ENCODE data around the gene THAP4.
"Not testable (repeated sequence)": the region's sequence is repeated elsewhere in the genome, so short reads cannot be mapped to it uniquely, and the experiment has no call there.

THAP4 gene

GRCh38 chr2:241571821-241572620 lies 64.9 kb downstream of the THAP4 start:
- TF ChIP-seq, protein P1, sequence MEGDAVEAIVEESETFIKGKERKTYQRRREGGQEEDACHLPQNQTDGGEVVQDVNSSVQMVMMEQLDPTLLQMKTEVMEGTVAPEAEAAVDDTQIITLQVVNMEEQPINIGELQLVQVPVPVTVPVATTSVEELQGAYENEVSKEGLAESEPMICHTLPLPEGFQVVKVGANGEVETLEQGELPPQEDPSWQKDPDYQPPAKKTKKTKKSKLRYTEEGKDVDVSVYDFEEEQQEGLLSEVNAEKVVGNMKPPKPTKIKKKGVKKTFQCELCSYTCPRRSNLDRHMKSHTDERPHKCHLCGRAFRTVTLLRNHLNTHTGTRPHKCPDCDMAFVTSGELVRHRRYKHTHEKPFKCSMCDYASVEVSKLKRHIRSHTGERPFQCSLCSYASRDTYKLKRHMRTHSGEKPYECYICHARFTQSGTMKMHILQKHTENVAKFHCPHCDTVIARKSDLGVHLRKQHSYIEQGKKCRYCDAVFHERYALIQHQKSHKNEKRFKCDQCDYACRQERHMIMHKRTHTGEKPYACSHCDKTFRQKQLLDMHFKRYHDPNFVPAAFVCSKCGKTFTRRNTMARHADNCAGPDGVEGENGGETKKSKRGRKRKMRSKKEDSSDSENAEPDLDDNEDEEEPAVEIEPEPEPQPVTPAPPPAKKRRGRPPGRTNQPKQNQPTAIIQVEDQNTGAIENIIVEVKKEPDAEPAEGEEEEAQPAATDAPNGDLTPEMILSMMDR (IDR thresholded peaks at IDR 0.05; ENCODE audit: insufficient read depth, low read depth, low read length, missing control alignments) = no peak
- no peak overlapping the region for H3K4me3 ChIP-seq (ENCODE audit: low read depth, low read length)
- DNase-seq (ENCODE audit: low read depth) = no peak

DNA sequence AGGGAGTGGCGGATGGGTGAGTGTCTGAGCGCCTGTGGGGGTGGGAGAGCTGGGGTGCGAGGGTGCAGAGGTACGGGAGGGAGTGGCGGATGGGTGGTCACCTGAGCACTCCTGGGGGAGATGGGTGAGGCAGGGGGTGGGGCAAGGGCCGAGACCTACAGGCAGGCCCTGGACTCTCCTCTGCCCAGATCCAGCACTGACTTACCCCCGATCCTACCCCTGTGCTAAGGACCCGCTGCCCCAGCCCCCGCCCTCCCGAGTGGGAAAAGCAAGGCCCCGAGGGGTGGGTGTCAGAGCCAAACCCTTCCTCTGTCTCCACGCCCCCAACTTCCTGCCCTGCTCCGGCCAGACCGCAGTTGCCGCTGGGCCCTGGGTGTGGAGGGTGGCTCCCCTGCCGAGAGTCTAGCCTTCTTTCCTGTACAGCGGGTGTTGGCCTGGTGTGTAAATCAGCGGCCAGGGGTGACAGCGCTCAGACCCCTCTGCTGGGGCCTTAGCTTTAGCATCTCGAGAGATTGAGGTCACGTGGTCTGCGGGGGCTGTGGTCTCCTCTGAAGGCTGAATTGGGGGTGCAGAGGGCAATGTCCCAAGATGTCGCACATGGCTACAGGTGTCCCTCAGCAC lies 65.9 kb downstream of the THAP4 start:
- H3K4me3 ChIP-seq (ENCODE audit: low read depth, low read length) = no peak overlapping the region
- TF ChIP-seq, protein P1 (IDR thresholded peaks at IDR 0.05; ENCODE audit: insufficient read depth, low read depth, low read length, missing control alignments) = no peak
- no peak for DNase-seq (ENCODE audit: low read depth)

GRCh38 chr2:241569831-241570281 lies 67.1 kb downstream of the THAP4 start:
- no peak overlapping the region for H3K4me3 ChIP-seq (ENCODE audit: low read depth, low read length)
- TF ChIP-seq, protein P1 (IDR thresholded peaks at IDR 0.05; ENCODE audit: insufficient read depth, low read depth, low read length, missing control alignments) = no peak
- no peak for DNase-seq (ENCODE audit: low read depth)

DNA sequence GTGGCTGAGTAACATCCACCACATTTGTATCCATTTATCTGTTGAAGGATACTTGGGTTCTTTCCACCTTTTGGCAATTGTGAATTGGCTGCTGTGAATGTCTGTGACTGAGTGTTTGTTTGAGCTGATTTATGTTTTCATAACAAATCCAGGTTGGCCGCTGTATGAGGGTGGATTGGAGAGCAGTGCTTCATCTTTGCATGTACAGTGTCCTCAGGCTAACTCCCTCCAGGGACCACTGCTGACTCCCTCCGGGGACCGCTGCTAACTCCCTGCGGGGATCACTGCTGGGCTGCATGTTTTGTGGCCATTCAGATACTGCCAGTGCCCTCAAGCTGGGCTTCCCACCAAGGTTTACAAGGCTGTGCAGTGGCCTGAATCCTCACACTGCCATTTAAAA lies 68.2 kb downstream of the THAP4 start:
- TF ChIP-seq, protein P1 (IDR thresholded peaks at IDR 0.05; ENCODE audit: insufficient read depth, low read depth, low read length, missing control alignments) = no peak
- H3K4me3 ChIP-seq (ENCODE audit: low read depth, low read length) = no peak overlapping the region
- DNase-seq (ENCODE audit: low read depth) = no peak

DNA sequence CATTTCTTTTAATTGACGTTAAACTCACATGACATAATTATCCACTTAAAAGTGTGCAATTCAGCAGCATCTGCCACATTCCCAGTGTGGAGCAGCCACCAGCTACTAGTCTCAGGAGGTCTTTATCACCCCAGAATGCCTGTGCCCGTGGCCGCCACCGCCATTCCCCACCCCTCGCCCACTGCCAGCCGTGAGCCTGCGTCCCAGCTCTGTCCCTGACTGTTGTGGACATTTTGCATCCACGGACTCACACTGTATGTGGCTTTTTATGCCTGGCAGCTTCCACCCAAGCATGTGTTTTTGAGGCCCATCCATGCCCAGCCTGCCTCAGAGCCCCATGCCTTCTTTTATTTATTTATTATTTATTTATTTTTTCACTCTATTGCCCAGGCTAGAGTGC lies 69.2 kb downstream of the THAP4 start:
- H3K4me3 ChIP-seq (ENCODE audit: low read depth, low read length) = no peak overlapping the region
- TF ChIP-seq, protein P1 (IDR thresholded peaks at IDR 0.05; ENCODE audit: insufficient read depth, low read depth, low read length, missing control alignments) = no peak
- no peak for DNase-seq (ENCODE audit: low read depth)

DNA sequence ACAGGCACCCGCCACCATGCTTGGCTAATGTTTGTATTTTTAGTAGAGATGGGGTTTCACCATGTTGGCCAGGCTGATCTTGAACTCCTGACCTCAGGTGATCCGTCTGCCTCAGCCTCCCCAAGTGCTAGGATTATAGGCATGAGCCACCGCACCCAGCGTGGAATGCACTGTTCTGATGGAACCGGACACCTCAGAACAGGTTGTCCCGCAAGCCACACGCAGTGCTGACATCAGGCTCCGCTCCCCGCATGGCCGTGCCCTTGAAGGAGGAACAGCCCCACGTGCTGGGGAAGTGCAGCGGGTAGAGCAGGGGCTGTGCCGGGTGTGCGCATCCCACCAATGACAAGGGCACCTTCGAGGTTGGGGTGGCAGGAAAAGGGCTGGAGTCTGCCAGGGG lies 69.7 kb downstream of the THAP4 start:
- not testable (repeated sequence) for DNase-seq (ENCODE audit: low read depth); H3K4me3 ChIP-seq (ENCODE audit: low read depth, low read length)

DNA sequence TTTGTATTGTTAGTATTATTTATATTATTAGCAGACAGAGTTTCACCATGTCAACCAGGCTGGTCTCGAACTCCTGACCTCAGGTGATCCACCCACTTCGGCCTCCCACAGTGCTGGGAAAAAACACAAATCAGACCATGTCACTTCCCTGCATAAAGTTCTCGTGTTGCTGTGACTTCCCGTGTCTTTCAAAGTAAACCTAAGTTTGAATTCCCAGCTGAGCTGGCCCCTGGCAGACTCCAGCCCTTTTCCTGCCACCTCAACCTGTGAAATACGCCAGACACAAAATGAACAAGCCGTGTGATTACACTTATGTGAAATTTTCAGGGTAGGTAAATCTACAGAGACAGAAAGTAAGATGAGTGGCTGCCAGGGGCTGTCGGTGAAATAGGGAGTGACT lies 70.5 kb downstream of the THAP4 start:
- TF ChIP-seq, protein P1 (IDR thresholded peaks at IDR 0.05; ENCODE audit: insufficient read depth, low read depth, low read length, missing control alignments) = no peak
- DNase-seq (ENCODE audit: low read depth) = no peak
- H3K4me3 ChIP-seq (ENCODE audit: low read depth, low read length) = no peak overlapping the region

- H3K4me3 ChIP-seq (ENCODE audit: low read depth, low read length); DNase-seq (ENCODE audit: low read depth): not testable (repeated sequence)
These were observed 70.9 kb downstream of the THAP4 start for GRCh38 chr2:241566021-241566420.

Measured in GM12865 (cell line).